H1 (cell line): Measurements from ENCODE around the gene CTIF. TPM values are rescaled to one million over a fixed set of nuclear protein-coding genes. Genes with fewer than 3 reads are reported as not detected.

ENCODE experiments used
- CTCF ChIA-PET: fragments of 300-600 bp; sonication (Branson Sonifier 250); formaldehyde crosslinking; loops from one replicate; lab custom pipeline; 2021; ENCODE audit not compliant: partially characterized antibody; lab: Charles Lee
- POLR2A ChIA-PET: fragments of 300-600 bp; sonication (Branson Sonifier 250); formaldehyde crosslinking; loops from one replicate; lab custom pipeline; 2021; ENCODE audit warnings: inconsistent platforms; ENCODE audit not compliant: partially characterized antibody; lab: Charles Lee
- DNase-seq, 2 experiments: peaks; one replicate each; pipeline versions ENCODE4 v3.0.0 to v3.0.0-alpha.2; 2010 to 2022; ENCODE audit warnings: low spot score in 2 of 2, low read depth in 1 of 2, mixed read lengths in 1 of 2
- FAIRE-seq: peaks from 2 replicates; lab custom pipeline; 2011; peaks lifted over from hg19 to GRCh38; lab: Jason Lieb, UNC
- H2AFZ ChIP-seq: 2 replicates; pipeline ENCODE4 v1.8.1; 2012; ENCODE audit warnings: low read length, inconsistent platforms
- H2AK5ac ChIP-seq: 2 replicates; pipeline ENCODE4 v1.6.1; 2013; ENCODE audit warnings: low read depth, low read length
- H2BK120ac ChIP-seq: replicated peaks from 2 replicates; pipeline ENCODE3; 2013; ENCODE audit warnings: low read depth, low read length, inconsistent platforms
- H2BK12ac ChIP-seq: 2 replicates; pipeline ENCODE4 v1.6.1; 2013; ENCODE audit warnings: low read depth, low read length
- H2BK15ac ChIP-seq: 2 replicates; pipeline ENCODE4 v1.6.1; 2013; ENCODE audit warnings: low read length
- H2BK20ac ChIP-seq: 2 replicates; pipeline ENCODE4 v1.6.1; 2013; ENCODE audit warnings: low read length
- H2BK5ac ChIP-seq: 2 replicates; pipeline ENCODE4 v1.6.1; 2013; ENCODE audit warnings: low read depth, low read length
- H3K14ac ChIP-seq: 2 replicates; pipeline ENCODE4 v1.6.1; 2013; ENCODE audit warnings: inconsistent platforms; ENCODE audit not compliant: insufficient read length
- H3K18ac ChIP-seq: 2 replicates; pipeline ENCODE4 v1.6.1; 2013; ENCODE audit warnings: low read length; ENCODE audit errors: extremely low read depth
- H3K23ac ChIP-seq: 2 replicates; pipeline ENCODE4 v1.6.1; 2013; ENCODE audit warnings: inconsistent platforms; ENCODE audit not compliant: insufficient read length
- H3K23me2 ChIP-seq: 2 replicates; pipeline ENCODE4 v1.6.1; 2013; ENCODE audit warnings: low read depth, low read length
- H3K27ac ChIP-seq: 2 replicates; pipeline ENCODE4 v1.6.1; 2011; ENCODE audit warnings: low read depth, low read length, inconsistent platforms
- H3K27me3 ChIP-seq, 4 experiments: replicated peaks in 1 of 4; 1 replicate in 1 of 4; 2 replicates in 3 of 4; pipeline versions ENCODE4 v1.6.1 to v1.8.1; 2011 to 2013; ENCODE audit warnings: low read length in 3 of 4, mild to moderate bottlenecking in 3 of 4, inconsistent platforms in 2 of 4, mixed read lengths in 2 of 4, moderate library complexity in 1 of 4; ENCODE audit not compliant: control insufficient read depth in 3 of 4, insufficient read depth in 3 of 4; ENCODE audit errors: extremely low read depth in 1 of 4
- H3K36me3 ChIP-seq, 4 experiments: 2 replicates each; pipeline versions ENCODE4 v1.6.1 to v1.8.1; 2011 to 2013; ENCODE audit warnings: mild to moderate bottlenecking in 4 of 4, low read length in 3 of 4, moderate library complexity in 2 of 4, control low read depth in 1 of 4, inconsistent platforms in 1 of 4; ENCODE audit not compliant: insufficient read depth in 4 of 4, control insufficient read depth in 2 of 4
- H3K4ac ChIP-seq: replicated peaks from 2 replicates; pipeline ENCODE3; 2013; ENCODE audit warnings: low read length, low read depth, mixed read lengths, inconsistent platforms; ENCODE audit not compliant: insufficient read length
- H3K4me1 ChIP-seq, 4 experiments: replicated peaks in 1 of 4; 1 replicate in 1 of 4; 2 replicates in 3 of 4; pipeline versions ENCODE4 v1.6.1 to v1.8.1; 2011 to 2013; ENCODE audit warnings: low read length in 3 of 4, inconsistent platforms in 2 of 4, mixed read lengths in 1 of 4; ENCODE audit not compliant: insufficient read depth in 4 of 4, control insufficient read depth in 3 of 4
- H3K4me2 ChIP-seq, 2 experiments: 2 replicates each; pipeline versions ENCODE4 v1.6.1 to v1.8.1; 2011 to 2013; ENCODE audit warnings: low read depth in 2 of 2, low read length in 2 of 2, control low read depth in 1 of 2, inconsistent platforms in 1 of 2, mild to moderate bottlenecking in 1 of 2; ENCODE audit not compliant: insufficient read depth in 1 of 2
- H3K4me3 ChIP-seq, 4 experiments: fragments of 200-600, 300-600 bp in 1 of 4; sonication (generic), shearing (Covaris generic), sonication (Bioruptor Twin) in 1 of 4; 2 replicates each; pipeline versions ENCODE4 v1.5.1 to v1.8.1; 2011 to 2016; ENCODE audit warnings: low read length in 4 of 4, low read depth in 3 of 4, control low read depth in 2 of 4, inconsistent platforms in 2 of 4, mild to moderate bottlenecking in 2 of 4, mixed read lengths in 1 of 4, moderate library complexity in 1 of 4; ENCODE audit not compliant: insufficient read depth in 2 of 4; ENCODE audit errors: extremely low read depth in 1 of 4
- H3K56ac ChIP-seq: replicated peaks from 2 replicates; pipeline ENCODE3; 2013; ENCODE audit warnings: low read depth, mild to moderate bottlenecking, mixed read lengths, low read length, inconsistent platforms; ENCODE audit not compliant: insufficient read length
- H3K79me1 ChIP-seq: 2 replicates; pipeline ENCODE4 v1.6.1; 2013; ENCODE audit warnings: low read depth, low read length, control low read depth
- H3K79me2 ChIP-seq, 2 experiments: 2 replicates each; pipeline versions ENCODE4 v1.6.1 to v1.8.1; 2012 to 2013; ENCODE audit warnings: low read length in 2 of 2, mild to moderate bottlenecking in 2 of 2, inconsistent platforms in 1 of 2; ENCODE audit not compliant: insufficient read depth in 2 of 2, control insufficient read depth in 1 of 2
- H3K9ac ChIP-seq, 4 experiments: replicated peaks in 1 of 4; 1 replicate in 1 of 4; 2 replicates in 3 of 4; pipeline versions ENCODE4 v1.6.1 to v1.8.1; 2011 to 2013; ENCODE audit warnings: low read depth in 3 of 4, low read length in 3 of 4, control low read depth in 2 of 4, mild to moderate bottlenecking in 2 of 4, moderate library complexity in 2 of 4, inconsistent platforms in 1 of 4; ENCODE audit errors: extremely low read depth in 1 of 4
- H3K9me3 ChIP-seq, 2 experiments: 2 replicates each; pipeline versions ENCODE4 v1.6.1 to v1.8.1; 2012 to 2013; ENCODE audit warnings: mild to moderate bottlenecking in 2 of 2, moderate library complexity in 2 of 2, control low read depth in 1 of 2, inconsistent platforms in 1 of 2, low read depth in 1 of 2, low read length in 1 of 2, mixed read lengths in 1 of 2; ENCODE audit not compliant: insufficient read depth in 2 of 2
- H4K20me1 ChIP-seq, 2 experiments: replicated peaks in 1 of 2; 2 replicates each; pipeline versions ENCODE3 to v1.8.1; 2011 to 2013; ENCODE audit warnings: inconsistent platforms in 2 of 2, low read length in 2 of 2, mild to moderate bottlenecking in 1 of 2; ENCODE audit not compliant: insufficient read depth in 2 of 2, control insufficient read depth in 1 of 2
- H4K5ac ChIP-seq: 2 replicates; pipeline ENCODE4 v1.6.1; 2013; ENCODE audit warnings: low read length, low read depth, mixed read lengths, inconsistent platforms; ENCODE audit not compliant: insufficient read length
- H4K8ac ChIP-seq: 2 replicates; pipeline ENCODE4 v1.8.0; 2013; ENCODE audit warnings: mild to moderate bottlenecking, moderate library complexity, low read length, inconsistent platforms; ENCODE audit not compliant: insufficient read depth; ENCODE audit errors: extremely low read depth
- H4K91ac ChIP-seq: replicated peaks from 2 replicates; pipeline ENCODE3; 2013; ENCODE audit warnings: low read length, mixed read lengths, inconsistent platforms; ENCODE audit not compliant: insufficient read length
- BCL11A ChIP-seq, 2 experiments: IDR thresholded peaks; one replicate each; pipeline ENCODE4 v1.6.1; 2011; ENCODE audit warnings: low read depth in 2 of 2, low read length in 2 of 2, mild to moderate bottlenecking in 2 of 2
- CBX5 ChIP-seq: fragments of 300-800, 300-1000 bp; sonication (generic); IDR thresholded peaks from 2 replicates; pipeline ENCODE4 v1.7.1; 2016; ENCODE audit warnings: antibody characterized with exemption, low read length, low read depth
- CBX8 ChIP-seq: fragments of 300-800, 300-1000 bp; sonication (generic); IDR thresholded peaks from 2 replicates; pipeline ENCODE4 v1.7.1; 2016; ENCODE audit warnings: low read depth, low read length, borderline replicate concordance
- CHD1 ChIP-seq: IDR thresholded peaks from 2 replicates; pipeline ENCODE4 v1.6.1; 2012; ENCODE audit warnings: low read depth, low read length, improper control_type of control experiment
- CREB1 ChIP-seq: IDR thresholded peaks from 2 replicates; pipeline ENCODE4 v1.6.1; 2012; ENCODE audit warnings: inconsistent platforms
- HDAC6 ChIP-seq: IDR thresholded peaks from one replicate; pipeline ENCODE4 v1.7.1; 2012; ENCODE audit warnings: low read depth, mild to moderate bottlenecking, inconsistent platforms, low read length, moderate library complexity
- JUND ChIP-seq: IDR thresholded peaks from 2 replicates; pipeline ENCODE4 v1.6.1; 2011; ENCODE audit warnings: mild to moderate bottlenecking, improper control_type of control experiment, low read length
- KDM1A ChIP-seq: fragments of 200-600, 300-600 bp; sonication (generic); IDR thresholded peaks from 2 replicates; pipeline ENCODE4 v1.7.1; 2016; ENCODE audit warnings: mild to moderate bottlenecking, low read length, borderline replicate concordance
- RFX5 ChIP-seq: IDR thresholded peaks from 2 replicates; pipeline ENCODE4 v1.6.1; 2011; ENCODE audit warnings: low read depth, low read length, improper control_type of control experiment, borderline replicate concordance
- RNF2 ChIP-seq: fragments of 200-900, 300-1000 bp; sonication (generic); IDR thresholded peaks from 2 replicates; pipeline ENCODE4 v1.7.1; 2016; ENCODE audit warnings: borderline replicate concordance, low read depth, mild to moderate bottlenecking, antibody characterized with exemption, low read length; ENCODE audit not compliant: poor library complexity, severe bottlenecking; ENCODE audit errors: missing control alignments
- SIX5 ChIP-seq: IDR thresholded peaks from 2 replicates; pipeline ENCODE4 v1.6.1; 2011; ENCODE audit warnings: mild to moderate bottlenecking, low read depth, low read length
- SP4 ChIP-seq: IDR thresholded peaks from 2 replicates; pipeline ENCODE4 v1.6.1; 2012; ENCODE audit warnings: low read length, inconsistent platforms
- SRF ChIP-seq: IDR thresholded peaks from 2 replicates; pipeline ENCODE4 v1.6.1; 2011; ENCODE audit warnings: mild to moderate bottlenecking, low read depth, low read length, moderate library complexity
- WGBS, 2 experiments: shearing (Covaris generic) in 1 of 2; methylation state at CpG; one replicate each; pipeline versions ENCODE4 v1.1.6 to v1.1.7; 2013 to 2015; ENCODE audit warnings: low lambda C conversion rate in 2 of 2, mixed read lengths in 2 of 2, inconsistent platforms in 1 of 2, low coverage in 1 of 2, missing lambda C conversion rate in 1 of 2; ENCODE audit not compliant: insufficient replicate concordance in 2 of 2, insufficient coverage in 1 of 2, insufficient read length in 1 of 2; ENCODE audit errors: extremely low coverage in 1 of 2, missing lambda C conversion rate in 1 of 2; 5-methylcytosine and 5-hydroxymethylcytosine counted together
- polyA plus RNA-seq, 7 experiments: library from polyadenylated mRNA; depleted of rRNA in 3 of 7; stranded (reverse) in 5 of 7; unstranded in 2 of 7; fragments of >200 nt in 5 of 7; fragments of 200-250 nt in 2 of 7; gene quantifications; 1 replicate in 5 of 7; 2 replicates in 1 of 7; 4 replicates in 1 of 7; pipeline versions ENCODE4 v1.2.1 to v1.2.3, GENCODE V29; 2011 to 2013; ENCODE audit warnings: missing spikeins in 2 of 7, mixed read lengths in 2 of 7
- total RNA-seq: library from RNA; stranded (reverse); fragmentation: NEBNext Ultra II Directional; extraction: Animal tissue kit (Norgen Biotek cat#: 25700); gene quantifications from 2 replicates; pipeline ENCODE4 v1.2.1, GENCODE V29; 2021

Gene CTIF
- total and polyA plus RNA-seq, 2 of the 8 experiments (the other 6 are each of a cell fraction or from before 2014, with no cell fraction given): 9.0 to 17.8 TPM

- no peaks in the 10 kb centered on the region; a peak in 1 of 7 replicates for H3K27me3 ChIP-seq
- no peaks in the 10 kb centered on the region for H3K79me2 ChIP-seq
- H3K9ac ChIP-seq: no peak overlapping the region
- H2BK20ac ChIP-seq: no peak overlapping the region
- no peak overlapping the region for H2BK15ac ChIP-seq
- POLR2A ChIA-PET: interaction anchor here (0.7 kb wide), 1 partner anchor 15 kb away, joined by 3 read pairs; no protein-coding TSS in a partner anchor
- WGBS, 2 experiments: 84% methylated on average over 4 of the region's 4 CpGs; no CpG with 5 or more reads in 1 of the 2 experiments
- H4K5ac ChIP-seq: no peak overlapping the region
- FAIRE-seq (no peak), DNase-seq (no peak)
- no peaks in the 10 kb centered on the region for H3K79me1 ChIP-seq
- no peaks in the 10 kb centered on the region for H3K36me3 ChIP-seq
- H3K23ac ChIP-seq: no peak overlapping the region
- H3K4me1 ChIP-seq: peaks cover 0 to 5% (median 1%) of the 10 kb centered on the region in 4 experiments; a peak in 2 of 7 replicates
- H3K4me2 ChIP-seq: no peak overlapping the region
- H3K4me3 ChIP-seq: no peak overlapping the region
- H3K9me3 ChIP-seq: peaks cover 0 to 3% of the 10 kb centered on the region in 2 experiments; a peak in 1 of 4 replicates
- H3K27ac ChIP-seq: no peak overlapping the region
- H2AFZ ChIP-seq: no peak overlapping the region
- no peak overlapping the region for H2BK12ac ChIP-seq
- peak overlapping the region; percentile 89 for H3K56ac ChIP-seq
- H3K18ac ChIP-seq: no peak overlapping the region
- H3K23me2 ChIP-seq: peaks cover 5% of the 10 kb centered on the region; the same call in 1 of the 2 replicates
- no peak overlapping the region for H3K4ac ChIP-seq
- H4K8ac ChIP-seq: no peak overlapping the region
- no peak overlapping the region for H2BK120ac ChIP-seq
- CTCF ChIA-PET: interaction anchor here (1.1 to 1.4 kb wide), 2 partner anchors 32 to 36 kb away, joined by 3 to 7 read pairs; no protein-coding TSS in a partner anchor
- H4K91ac ChIP-seq: no peak overlapping the region
- no peak overlapping the region for H2BK5ac ChIP-seq
- no peak overlapping the region for H3K14ac ChIP-seq
- H4K20me1 ChIP-seq: no peaks in the 10 kb centered on the region
- no peak overlapping the region for H2AK5ac ChIP-seq
- TF ChIP-seq SIX5: no peak
- no peak for TF ChIP-seq RNF2
- no peak for TF ChIP-seq BCL11A (IDR thresholded peaks at IDR 0.05; ENCODE audit: low read depth in 2 of 2, low read length in 2 of 2)
- no peak for TF ChIP-seq CREB1
- TF ChIP-seq SP4: no peak
- no peak for TF ChIP-seq KDM1A
- no peak for TF ChIP-seq CBX5
- no peak for TF ChIP-seq CHD1
- TF ChIP-seq CBX8: no peak
- no peak for TF ChIP-seq HDAC6
- no peak for TF ChIP-seq SRF
- TF ChIP-seq RFX5: no peak
- no peak for TF ChIP-seq JUND
Measured at GRCh38 chr18:48901145-48902022, 362.6 kb downstream of the CTIF start.
